ENCODE measurements around the gene RALB.

Gene RALB, protein sequence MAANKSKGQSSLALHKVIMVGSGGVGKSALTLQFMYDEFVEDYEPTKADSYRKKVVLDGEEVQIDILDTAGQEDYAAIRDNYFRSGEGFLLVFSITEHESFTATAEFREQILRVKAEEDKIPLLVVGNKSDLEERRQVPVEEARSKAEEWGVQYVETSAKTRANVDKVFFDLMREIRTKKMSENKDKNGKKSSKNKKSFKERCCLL

DNA sequence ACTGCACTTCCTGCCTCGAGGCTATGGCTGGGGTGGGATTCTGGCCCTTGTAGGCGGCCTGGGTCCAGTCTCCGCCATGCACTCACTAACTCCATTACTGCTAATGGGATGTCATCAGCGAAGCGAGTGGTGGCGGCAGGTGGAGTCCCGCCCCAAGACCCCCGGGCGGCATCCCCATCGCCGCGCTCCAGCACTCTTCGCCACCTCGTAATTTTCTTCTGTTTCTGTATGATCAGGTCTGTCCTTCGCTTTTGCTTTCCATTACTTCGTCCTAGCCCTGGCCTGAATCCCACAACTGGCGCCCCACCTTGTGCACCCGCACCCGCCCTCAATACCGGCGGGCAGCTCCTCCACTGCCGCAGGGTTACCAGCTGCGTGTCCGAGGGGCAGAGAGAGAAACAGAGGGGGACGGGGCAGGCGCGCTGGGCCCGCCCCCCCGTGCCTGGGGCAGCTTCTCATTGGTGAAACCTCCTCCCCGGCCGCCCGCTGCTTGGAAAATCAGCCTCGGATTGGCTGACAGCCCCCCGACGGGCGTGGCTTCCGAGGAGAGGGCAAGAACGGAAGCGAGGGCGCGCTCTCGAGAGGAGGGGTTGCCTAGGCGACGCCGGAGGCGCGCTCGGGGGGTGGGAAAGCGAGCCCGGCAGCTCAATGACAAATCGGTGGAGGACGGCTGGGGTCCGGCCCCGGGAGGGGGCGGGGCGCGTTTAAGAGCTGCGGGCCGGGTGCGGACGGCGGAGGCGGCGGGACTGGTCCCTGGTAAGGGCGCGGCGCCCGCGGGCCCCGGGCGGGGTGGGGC lies at the start of gene RALB:
RALB (plus strand) TSS at position 628 of the 796 bp plus-strand sequence. CDS start 25,813 bp downstream, outside the sequence.
- DNase-seq: peak; percentile 99

DNA sequence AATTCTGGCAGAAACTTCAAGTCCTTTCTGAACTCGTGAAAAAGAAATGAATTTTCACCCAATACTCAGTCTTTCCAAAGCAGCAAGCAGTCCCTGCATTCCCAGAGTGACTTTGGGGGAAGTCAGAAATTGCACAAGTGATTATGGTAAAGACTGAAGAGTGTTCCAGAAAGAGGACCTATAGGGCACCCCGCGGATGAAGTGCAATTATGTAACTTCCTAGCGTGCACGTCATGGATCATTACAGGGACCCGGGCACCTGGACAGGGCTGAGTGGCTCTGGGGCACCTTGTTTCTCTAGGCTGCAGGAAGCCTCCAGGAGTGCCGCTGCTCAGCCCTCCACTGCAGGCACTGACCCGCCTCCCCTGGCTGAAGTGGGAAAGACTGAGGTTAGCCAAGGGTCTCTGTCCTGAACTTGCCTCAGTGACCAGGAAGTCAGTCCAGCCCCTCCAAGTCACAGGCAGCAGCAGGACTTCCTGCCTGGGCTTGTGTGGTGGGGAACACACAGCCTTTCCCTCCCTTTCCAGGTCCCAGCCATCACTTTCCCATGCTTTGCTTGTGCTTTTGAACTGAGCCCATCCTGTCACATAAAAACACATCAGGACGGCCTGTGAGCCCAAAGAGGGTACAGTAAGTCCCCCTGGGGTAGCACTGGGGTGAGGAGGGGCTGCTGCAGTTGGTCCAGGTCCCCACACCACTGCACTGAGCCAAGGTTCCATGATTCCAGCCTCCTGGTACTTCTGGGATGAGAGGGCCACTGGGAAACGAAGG lies 49.2 kb upstream of the RALB start:
- no peak for DNase-seq

DNA sequence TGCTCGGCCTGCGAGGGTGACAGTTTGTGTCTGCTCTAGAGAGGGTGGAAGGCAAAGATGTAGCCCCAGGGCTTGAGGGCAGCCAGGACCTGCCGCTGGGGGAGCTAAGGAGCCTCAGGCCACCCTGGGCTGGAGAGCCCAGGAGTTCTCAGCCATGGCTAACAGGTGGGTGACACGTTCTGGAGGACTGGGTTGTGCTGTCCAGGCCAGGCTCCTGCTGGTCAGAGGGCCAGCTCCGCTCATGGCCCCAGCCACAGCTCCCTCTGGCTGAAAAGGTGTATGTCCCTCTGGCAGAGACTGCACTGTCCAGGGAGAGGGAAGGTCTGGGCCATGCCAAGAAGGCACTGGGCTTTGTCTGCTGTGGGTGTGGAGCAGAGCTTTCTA lies 48.6 kb upstream of the RALB start:
- no peak for DNase-seq

DNA sequence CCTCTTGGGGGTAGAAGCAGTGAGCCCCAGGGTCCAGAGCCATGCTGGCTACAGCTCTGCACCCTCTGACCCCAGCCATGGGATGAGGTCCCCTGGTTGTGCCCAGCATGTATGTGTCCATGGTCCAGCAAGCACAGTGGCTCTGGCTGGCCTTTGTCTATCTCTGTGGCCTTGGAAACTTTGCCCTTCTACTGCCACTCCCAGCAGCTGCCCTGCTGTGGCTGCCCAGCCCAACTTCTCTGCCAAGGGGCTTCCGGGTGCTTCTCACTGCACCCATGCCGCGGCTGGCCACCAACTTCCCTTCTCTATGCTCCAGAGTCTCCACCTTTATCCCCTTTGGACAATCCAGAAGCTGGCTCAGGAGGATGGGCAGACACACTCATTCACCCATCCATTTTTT lies 48.2 kb upstream of the RALB start:
- no peak for DNase-seq

DNA sequence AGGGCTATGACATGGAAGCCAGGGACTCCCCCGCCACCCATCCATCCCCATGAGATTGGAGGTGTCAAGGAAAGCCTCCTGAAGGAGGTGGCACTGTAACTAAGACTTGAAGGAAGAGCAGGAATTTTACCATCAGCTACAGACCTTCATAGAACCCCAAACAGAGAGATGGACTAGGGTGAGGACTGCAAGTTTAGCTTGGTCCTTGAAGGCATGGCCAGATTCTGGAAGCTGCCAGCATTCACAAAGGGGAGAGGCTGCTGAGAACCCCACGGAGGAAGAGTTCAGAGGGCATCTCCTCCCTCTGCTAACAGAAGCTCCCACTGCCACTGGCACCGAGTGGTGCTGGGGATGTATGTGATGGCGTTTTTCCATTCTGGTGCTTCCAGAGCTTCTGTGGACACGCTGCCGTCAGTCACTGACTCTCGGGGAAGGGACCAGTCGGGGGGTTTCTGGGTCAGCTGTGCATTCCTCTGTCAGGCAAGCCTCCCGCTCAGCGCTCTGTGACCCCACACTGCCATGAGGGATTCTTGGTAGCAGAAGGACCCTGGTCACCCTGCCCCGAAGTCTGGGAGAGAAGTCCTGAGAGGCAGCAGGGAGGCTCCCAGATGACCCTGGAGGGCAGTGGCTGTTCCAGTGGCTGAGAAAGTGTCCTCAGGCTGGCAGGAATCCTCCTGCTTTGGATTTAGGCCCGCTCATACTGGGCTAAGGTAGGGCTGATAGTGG lies 47.5 kb upstream of the RALB start:
- DNase-seq: no peak

DNA sequence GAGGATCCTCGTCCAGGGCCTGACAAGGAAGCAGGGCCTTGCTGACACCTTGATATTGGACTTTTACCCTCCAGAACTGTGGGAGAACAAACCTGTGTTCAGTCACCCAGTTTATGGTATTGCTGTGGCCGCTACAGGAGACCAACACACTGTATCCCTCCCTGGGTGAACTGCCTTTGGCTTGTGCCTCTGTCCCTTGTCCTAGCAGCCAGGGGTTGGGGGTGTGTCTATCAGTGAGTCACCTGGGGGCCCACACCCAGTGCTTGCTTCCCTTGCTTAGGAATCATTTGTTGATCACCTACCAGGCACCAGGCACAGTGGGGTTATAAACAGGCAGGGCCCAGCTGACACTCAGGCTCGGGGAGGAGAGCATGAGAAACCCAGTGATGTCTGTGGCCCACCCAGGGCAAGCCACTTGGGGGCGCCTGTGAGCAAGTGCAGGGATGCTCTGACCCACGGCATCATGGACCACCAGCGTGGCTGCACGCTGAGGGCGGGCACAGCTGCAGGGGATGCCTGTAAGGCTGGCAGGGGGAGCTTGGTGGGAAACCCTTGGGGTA lies 46.5 kb upstream of the RALB start:
- peak; percentile 34 for DNase-seq

DNA sequence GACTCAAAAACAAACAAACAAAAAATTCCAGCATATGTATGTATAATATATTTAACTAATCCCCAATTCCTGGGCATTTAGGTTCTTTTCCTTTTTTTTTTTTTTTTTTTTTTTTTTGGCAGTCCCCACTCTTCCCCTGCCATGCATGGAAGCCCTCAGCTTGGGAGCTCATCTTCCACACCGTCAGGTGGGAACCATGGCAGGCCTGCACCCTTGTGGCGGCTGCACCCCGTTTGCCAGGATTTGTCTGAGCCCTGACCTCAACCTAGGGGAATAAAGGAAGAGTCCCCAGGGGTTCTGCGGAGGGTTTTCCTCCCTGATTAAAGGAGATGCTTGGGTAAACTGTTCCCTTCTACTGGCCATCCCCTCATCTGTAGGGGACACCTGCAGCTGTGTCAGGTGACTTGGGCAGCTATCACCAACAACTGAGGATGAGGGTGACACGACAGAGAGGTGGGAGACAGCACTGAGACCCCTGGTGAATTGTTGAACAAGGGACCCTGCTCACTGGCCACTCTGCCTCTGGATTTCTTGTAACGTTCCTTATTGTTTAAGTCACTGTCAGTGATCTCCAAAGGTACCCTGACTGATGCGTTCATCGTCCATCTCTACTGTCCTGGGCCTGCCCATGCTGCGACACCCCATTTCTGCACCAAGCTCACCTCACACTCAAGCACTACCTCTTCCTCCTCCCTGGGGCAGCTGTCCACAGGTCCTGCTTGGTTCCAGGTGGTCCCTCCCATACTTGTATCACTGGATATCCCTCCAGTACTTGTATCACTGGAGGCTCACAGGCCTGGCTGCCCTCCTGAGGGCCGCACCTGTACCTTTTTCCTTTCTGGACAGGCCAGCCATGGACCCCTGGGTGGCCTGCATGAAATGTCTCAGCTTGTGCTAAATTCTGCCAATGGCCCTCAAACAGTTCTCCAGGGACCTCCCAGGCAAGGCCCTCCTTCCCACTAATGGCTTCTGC lies 44.0 kb upstream of the RALB start:
- DNase-seq: no peak

DNA sequence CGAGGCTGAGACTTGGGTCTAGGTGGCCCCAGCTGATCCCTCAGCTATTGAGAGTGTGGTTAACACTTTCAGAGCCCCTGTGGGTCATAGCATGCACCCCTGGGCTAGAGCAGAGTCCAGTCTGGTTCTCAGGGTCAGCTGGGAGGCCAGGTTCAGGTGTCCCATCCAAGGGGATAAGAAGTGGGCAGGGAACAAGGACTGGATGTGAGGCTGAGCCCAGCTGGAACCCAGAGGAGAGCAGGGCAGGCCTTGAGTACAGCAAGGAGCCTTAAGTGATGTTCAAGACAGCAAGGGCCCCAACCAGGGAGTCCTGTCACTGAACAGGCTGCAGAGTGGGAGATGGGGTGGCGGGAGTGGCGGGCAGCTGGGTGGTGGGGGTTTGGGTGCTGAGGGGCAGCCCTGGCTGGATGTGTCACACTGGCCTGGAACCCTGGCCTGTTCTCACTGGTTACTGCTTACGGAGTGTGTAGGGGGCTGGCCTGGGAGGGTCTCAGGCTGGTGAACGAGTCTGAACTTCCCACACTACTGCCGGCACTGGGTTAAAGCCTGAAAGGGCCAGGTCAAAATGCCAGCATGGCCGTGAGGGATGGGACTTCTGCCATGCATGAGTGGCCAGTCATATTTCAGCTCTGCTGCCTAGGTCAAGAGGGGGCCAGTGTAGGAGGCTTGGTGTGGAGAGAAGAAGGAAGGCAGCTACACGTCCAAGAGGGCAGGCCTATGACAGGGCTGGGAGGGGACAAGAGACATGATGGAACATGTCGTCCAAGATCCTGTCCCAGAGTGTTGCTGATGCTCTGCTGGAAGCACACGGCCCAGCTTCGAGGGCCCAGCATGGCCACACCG lies 43.0 kb upstream of the RALB start:
- no peak for DNase-seq

DNA sequence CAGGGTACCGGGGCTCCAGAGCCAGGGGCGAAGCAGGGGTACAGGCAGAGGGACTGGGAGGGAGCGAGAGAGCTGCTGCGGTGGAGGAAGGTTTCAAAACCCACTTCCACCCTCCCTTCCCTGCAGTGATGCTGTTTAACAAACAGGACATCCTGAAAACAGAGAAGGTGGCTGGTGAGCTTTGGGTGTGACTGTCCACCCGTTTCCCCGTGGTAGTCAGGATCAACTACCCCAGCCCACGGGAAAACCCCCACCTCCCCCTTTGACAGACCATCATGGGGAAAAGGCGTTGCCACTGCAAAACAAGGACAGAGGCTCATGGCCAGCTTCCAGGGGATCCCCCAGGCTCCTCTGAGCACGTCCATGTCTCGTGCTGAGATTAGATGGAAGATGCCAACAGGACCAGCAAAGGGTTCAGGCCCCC lies 42.4 kb upstream of the RALB start:
- no peak for DNase-seq

DNA sequence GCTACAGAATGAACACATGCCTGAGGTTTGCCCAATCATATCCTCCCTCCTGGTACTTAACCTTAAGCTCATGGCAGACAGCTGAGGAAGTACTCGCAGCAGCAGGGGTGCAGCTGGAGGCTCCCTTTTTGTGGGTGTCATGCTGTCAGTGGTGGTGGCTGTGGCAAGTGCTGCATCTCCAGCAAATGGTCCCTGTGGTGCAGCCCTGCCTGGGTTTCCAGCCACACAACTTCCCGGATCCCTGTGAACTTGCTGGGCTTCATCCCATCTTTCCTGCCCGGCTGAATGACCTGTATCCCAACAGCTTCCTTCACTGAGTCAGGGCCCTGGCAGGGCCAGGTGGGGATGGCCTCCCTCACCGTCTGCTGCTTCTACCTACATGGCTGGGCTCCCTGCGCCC lies 34.5 kb upstream of the RALB start:
- no peak for DNase-seq

DNA sequence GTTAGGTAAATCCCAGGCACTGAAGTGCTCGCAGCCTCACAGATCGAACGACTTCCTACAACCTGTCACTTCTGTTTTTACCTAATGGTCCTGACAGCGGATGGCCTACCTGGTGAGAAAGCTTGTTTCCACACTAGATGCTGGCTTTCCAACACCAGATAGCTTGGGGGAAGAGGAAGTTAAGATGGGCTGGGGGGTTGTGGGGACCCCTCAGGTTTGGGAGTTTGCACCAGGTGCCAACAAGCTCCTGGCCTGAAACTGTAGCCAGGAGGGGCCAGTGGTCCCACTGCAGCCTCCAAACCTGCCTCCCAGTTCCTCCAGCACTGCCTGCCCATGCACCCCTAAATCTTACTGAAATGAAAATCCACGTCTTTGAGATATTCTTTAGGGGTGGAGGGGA lies 33.4 kb upstream of the RALB start:
- DNase-seq: no peak

DNA sequence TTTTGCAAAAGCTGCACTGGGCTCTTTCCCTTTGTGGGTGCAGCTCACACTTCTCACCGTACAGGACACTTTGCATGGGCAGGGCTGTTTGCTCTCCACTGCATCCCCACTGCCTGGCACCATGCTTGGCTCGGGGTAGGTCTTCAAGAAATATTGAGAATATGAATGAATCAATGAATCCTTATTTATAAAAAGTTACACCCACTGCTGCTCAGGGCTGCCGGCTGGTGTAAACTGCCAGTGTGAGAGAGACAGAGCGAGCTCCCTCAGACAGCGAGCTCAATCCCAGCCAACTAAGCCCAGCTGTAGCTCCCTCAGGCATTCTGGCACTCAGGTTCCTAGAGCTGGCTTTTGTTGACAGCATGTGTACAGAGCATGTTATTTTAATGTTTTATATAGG lies 32.9 kb upstream of the RALB start:
- no peak for DNase-seq

DNA sequence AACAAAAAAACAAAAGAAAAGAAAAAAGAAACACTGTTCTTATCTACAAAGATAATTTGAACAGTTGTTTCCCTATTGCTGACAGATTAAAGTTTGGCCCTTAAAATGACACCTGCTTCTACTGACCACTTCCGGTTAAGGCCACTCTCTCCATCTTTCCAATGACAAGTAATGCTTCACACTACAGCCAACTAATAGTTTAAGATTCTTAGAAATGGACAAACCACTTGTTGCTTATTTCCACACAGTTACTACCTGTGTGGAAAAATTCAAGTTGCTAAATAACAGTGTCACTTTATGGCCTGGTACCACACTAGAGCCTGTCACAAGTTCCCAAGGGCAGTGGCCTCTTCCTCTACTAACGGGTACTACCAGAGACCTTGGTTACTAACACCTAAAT lies 31.9 kb upstream of the RALB start:
- DNase-seq: no peak

DNA sequence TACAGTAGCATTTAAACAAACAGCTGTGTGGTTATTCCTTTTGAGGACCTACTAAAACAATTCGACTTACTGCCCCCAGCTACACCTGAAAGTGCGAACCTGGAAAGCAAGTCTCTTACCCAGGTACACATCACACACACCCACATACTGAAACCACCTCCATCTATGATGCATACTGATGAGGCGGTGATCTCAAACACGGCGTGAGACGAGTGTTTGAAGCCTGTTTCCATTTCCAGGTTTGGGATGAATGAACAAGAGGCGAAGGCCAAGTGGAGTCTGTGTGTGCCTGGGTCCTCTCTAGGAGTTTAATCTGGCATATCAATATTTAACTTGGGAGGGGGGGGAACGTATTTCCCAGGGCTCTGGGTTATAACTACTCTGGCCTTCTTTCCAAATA lies 31.0 kb upstream of the RALB start:
- no peak for DNase-seq

DNA sequence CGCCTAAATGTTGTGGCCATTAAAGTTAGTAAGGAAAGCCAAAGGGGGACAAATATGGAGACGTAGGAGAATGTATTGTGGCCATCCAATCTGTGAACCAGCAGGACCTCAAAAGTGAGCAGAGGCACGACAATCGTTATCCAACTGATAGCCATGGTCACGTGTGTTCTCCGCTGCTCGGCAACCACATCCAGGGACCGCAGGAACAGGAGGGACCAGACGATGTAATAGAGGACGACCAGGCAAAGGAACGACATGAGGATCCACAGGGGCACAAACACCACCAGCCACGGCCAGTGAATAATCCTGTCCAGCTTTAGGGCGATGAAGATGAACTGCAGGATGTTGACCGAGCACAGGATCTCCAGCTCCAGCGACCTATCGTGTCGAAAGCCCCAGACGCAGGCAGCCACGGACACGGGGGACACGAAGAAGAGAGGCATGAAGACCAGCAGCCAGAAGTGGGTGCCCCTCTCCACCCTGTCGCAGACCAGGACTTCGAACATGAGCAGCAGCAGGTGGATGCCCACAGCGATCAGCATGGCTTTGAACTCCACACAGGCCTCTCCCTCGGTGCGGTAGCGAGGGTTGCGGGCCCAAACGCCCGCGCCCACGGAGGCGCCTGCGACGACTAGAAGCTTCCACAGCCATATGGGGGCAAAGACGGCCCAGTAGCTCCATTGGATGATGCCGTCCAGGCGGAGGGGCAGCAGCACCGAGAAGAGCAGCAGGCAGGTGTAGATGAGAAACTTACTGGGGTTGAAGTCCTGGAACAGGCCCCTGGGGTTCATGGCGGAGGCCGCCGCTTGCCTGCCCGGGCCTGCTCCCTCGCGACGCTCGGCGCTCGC lies 30.2 kb upstream of the RALB start:
- no peak for DNase-seq

DNA sequence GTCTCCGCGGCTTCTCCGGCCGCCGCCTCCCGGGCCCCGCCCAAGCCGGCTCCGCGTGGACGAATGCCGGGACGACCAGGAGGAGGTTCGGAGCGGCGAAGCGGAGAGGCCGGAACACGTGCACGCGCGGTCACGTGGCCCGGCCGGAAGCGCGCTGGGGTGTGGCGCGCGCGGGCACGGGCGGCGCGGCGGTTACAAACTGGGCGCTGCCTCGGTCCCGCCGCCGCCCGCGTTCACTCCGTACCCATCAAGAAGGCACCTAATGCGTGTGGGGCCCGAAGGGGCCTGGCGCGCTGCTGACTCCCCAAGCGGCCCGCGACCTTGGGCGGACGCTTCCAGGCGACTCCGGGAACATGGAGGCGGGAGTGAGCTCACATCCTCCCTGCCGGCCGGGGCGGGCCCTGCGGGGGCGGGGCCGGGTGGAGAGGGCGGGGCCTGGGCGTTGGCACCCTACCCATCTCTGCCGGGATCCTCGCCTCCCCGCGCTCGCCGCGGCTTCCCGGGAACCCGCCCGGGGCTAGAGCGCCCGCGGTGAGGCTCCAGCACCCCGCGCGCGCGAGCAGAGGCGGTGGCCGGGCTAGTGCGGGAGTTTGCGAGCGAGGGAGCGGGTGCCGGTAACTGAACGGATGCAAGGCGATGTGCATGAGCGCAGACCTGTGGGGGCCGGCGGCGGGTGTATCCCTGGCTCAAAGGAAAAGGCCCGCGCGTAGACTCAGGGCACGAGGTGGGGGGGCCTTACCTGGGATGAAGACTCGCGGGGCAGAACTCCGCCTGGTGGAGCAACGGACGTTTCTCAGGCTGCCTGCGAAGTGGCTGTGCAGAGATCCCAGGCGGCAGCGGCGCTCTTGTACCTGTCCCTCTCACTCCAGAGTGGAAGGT lies 29.4 kb upstream of the RALB start, which contains the start of gene TMEM185B:
TMEM185B (minus strand) TSS at position 367 of the 879 bp plus-strand sequence. CDS start 424 bp downstream, outside the sequence.
- DNase-seq: peak; percentile 85

DNA sequence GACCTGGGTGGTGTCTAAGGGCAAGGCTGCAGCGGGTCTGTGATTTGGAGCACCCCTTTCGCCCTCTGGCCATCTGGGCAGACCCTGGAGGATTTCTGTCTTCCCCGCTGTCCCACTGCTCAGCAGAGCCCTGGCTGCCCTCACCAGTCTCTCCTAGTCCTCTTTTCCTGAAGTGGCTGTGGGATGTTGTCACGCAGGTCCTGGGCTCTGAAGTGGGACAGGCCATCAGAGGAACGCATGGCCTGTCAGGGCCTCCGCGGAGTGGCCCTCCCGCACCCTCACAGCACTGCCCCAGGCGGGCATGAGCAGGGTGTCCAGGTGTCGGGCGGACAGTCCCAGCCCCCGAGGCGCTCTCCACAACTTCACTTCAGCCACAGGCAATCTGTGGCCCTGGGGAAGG lies 28.4 kb upstream of the RALB start:
- no peak for DNase-seq

DNA sequence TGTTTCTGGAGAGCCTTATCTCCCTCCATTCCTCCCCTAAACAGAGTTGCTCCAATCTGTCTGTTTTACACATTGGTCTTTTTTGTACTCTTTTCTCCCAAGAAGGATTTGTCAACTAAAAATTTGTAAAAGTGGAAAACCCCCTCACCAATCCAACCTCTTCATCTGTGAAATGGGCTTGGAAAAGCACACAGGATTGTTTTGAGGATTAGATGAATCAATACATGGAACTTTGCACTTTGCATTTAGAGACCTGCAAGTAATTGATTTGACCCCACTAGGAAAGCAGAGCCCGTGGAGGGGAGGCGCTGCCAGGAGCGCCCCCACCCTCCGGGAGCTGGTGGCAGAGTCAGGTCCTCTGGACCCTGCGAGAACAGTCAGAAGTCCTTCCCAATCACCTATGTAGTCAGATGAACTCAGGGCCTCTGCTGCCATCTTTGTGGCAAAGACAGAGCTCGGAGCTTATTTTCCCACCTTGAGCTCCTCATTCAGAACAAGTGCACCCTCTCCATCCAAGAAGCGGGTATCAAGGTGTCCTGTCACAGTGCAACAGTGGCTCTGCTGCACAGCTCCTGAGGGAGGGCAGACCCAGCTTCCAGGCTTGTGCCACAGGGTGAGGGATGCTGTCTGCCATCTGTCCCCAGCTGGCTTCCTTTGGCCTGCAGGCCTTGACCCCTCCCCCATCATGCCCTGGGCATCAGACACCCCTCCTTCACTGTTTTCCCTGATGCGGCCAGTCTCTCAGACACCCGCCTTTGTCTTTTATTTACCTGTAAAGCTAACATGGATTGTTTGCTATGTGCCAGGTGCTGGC lies 27.7 kb upstream of the RALB start:
- DNase-seq: no peak
